Measurements from ENCODE around the gene AOAH. TPM values are rescaled to one million over a fixed set of nuclear protein-coding genes. Genes with fewer than 3 reads are reported as not detected.
"Not testable (repeated sequence)": the region's sequence is repeated elsewhere in the genome, so short reads cannot be mapped to it uniquely, and the experiment has no call there.

The AOAH gene
- total and polyA plus RNA-seq, 9 donors: 2.4 to 4.4 (median 3.4) TPM

GRCh38 chr7:36466001-36466400, 258.3 kb downstream of the AOAH start:
- 100% methylated on average over 1 of the region's 5 CpGs for WGBS (ENCODE audit: insufficient coverage)
- H3K4me1 ChIP-seq (ENCODE audit: control insufficient read depth, insufficient read depth, low read length); H3K36me3 ChIP-seq (ENCODE audit: control insufficient read depth, insufficient read depth, low read length); H3K27me3 ChIP-seq (ENCODE audit: control insufficient read depth, insufficient read depth, low read length); H3K9me3 ChIP-seq (replicated peaks; ENCODE audit: control insufficient read depth, low read depth, low read length); H3K27ac ChIP-seq (ENCODE audit: low read length); DNase-seq; H3K4me3 ChIP-seq (ENCODE audit: low read length): not testable (repeated sequence)

GRCh38 chr7:36464271-36464670, 260.0 kb downstream of the AOAH start:
- Histone ChIP-seq H3K9me3 (replicated peaks; ENCODE audit: control insufficient read depth, low read depth, low read length) (no peaks in the 10 kb centered on the region), H3K27me3 (ENCODE audit: control insufficient read depth, insufficient read depth, low read length) (no peaks in the 10 kb centered on the region), H3K4me1 (ENCODE audit: control insufficient read depth, insufficient read depth, low read length) (no peaks in the 10 kb centered on the region), H3K36me3 (ENCODE audit: control insufficient read depth, insufficient read depth, low read length) (no peaks in the 10 kb centered on the region), H3K27ac (ENCODE audit: low read length) (no peak overlapping the region), H3K4me3 (ENCODE audit: low read length) (no peak overlapping the region)
- no CpG with 5 or more reads among the region's 3 CpGs for WGBS (ENCODE audit: insufficient coverage)
- no peak for DNase-seq
